Fibroblast of lung (primary cell): ENCODE data around the gene RUNX2. TPM values are rescaled to one million over a fixed set of nuclear protein-coding genes. Genes with fewer than 3 reads are reported as not detected.
A peak's percentile ranks its signal among the peaks of the same experiment; 100 is the strongest.

Source experiments
- DNase-seq, 2 donors: peaks; one replicate each; pipeline versions ENCODE4 v3.0.0 to v3.0.0-alpha.2; 2010; ENCODE audit warnings: low read depth in 2 of 2
- H2AFZ ChIP-seq: 2 replicates; pipeline ENCODE4 v1.5.1; 2012; ENCODE audit warnings: low read length, control low read depth, inconsistent platforms
- H3K27ac ChIP-seq: 2 replicates; pipeline ENCODE4 v1.5.1; 2011; ENCODE audit warnings: low read length, control low read depth; ENCODE audit not compliant: insufficient read depth
- H3K27me3 ChIP-seq: 2 replicates; pipeline ENCODE4 v1.5.1; 2011; ENCODE audit warnings: mild to moderate bottlenecking, low read length; ENCODE audit not compliant: control insufficient read depth, insufficient read depth
- H3K36me3 ChIP-seq: 2 replicates; pipeline ENCODE4 v1.5.1; 2011; ENCODE audit warnings: low read length; ENCODE audit not compliant: control insufficient read depth, insufficient read depth
- H3K4me1 ChIP-seq: 2 replicates; pipeline ENCODE4 v1.5.1; 2011; ENCODE audit warnings: low read length; ENCODE audit not compliant: control insufficient read depth, insufficient read depth; ENCODE audit errors: extremely low read depth
- H3K4me2 ChIP-seq: 2 replicates; pipeline ENCODE4 v1.5.1; 2011; ENCODE audit warnings: low read length, control low read depth; ENCODE audit not compliant: insufficient read depth; ENCODE audit errors: extremely low read depth
- H3K4me3 ChIP-seq, 4 experiments: fragments of 200-600 bp in 1 of 4; sonication (generic) in 1 of 4; replicated peaks in 1 of 4; 2 replicates each; pipeline ENCODE4 v1.5.1; 2011 to 2016; ENCODE audit warnings: low read length in 4 of 4, low read depth in 3 of 4, mild to moderate bottlenecking in 3 of 4, control low read depth in 2 of 4, inconsistent platforms in 1 of 4, mixed read lengths in 1 of 4; ENCODE audit not compliant: insufficient read depth in 1 of 4; ENCODE audit errors: control extremely low read depth in 1 of 4
- H3K79me2 ChIP-seq: 2 replicates; pipeline ENCODE4 v1.5.1; 2012; ENCODE audit warnings: mild to moderate bottlenecking, low read length, inconsistent platforms; ENCODE audit not compliant: control insufficient read depth, insufficient read depth
- H3K9ac ChIP-seq: 2 replicates; pipeline ENCODE4 v1.5.1; 2011; ENCODE audit warnings: mild to moderate bottlenecking, low read length, control low read depth; ENCODE audit not compliant: insufficient read depth
- H3K9me3 ChIP-seq: 2 replicates; pipeline ENCODE4 v1.5.1; 2012; ENCODE audit warnings: low read depth, low read length; ENCODE audit not compliant: control insufficient read depth, insufficient read depth
- H4K20me1 ChIP-seq: 2 replicates; pipeline ENCODE4 v1.5.1; 2011; ENCODE audit warnings: low read length; ENCODE audit not compliant: control insufficient read depth, insufficient read depth; ENCODE audit errors: extremely low read depth
- CTCF ChIP-seq, 2 donors: IDR thresholded peaks in 1 of 2; conservative IDR thresholded peaks in 1 of 2; 1 replicate in 1 of 2; 2 replicates in 1 of 2; pipeline ENCODE4 v1.5.1; 2011 to 2012; ENCODE audit warnings: low read length in 2 of 2, control low read depth in 1 of 2, inconsistent platforms in 1 of 2, low read depth in 1 of 2, mild to moderate bottlenecking in 1 of 2
- EZH2 ChIP-seq: IDR thresholded peaks from 2 replicates; pipeline ENCODE4 v1.5.1; 2012; ENCODE audit warnings: low read length, control low read depth, mild to moderate bottlenecking; ENCODE audit errors: missing control alignments
- polyA plus RNA-seq, 2 donors: library from polyadenylated mRNA; depleted of rRNA in 1 of 2; stranded (reverse) in 1 of 2; unstranded in 1 of 2; fragments of >200 nt; gene quantifications; 2 replicates each; pipeline ENCODE4 v1.2.1, GENCODE V29; 2011 to 2012; ENCODE audit warnings: missing spikeins in 1 of 2
- total RNA-seq: library from RNA; depleted of rRNA; stranded (reverse); fragments of >200 nt; gene quantifications from 2 replicates; pipeline ENCODE4 v1.2.1, GENCODE V29; 2014

Gene RUNX2
- total and polyA plus RNA-seq, 2 donors (not counting 1 experiment from before 2014, with no cell fraction given): 2.5 to 4.5 TPM

GRCh38 chr6:45469663-45470062, 141.5 kb downstream of the RUNX2 start:
- H4K20me1 ChIP-seq: no peaks in the 10 kb centered on the region
- H2AFZ ChIP-seq: no peak overlapping the region
- no peak overlapping the region for H3K9ac ChIP-seq
- no peaks in the 10 kb centered on the region for H3K9me3 ChIP-seq
- no peak overlapping the region for H3K4me3 ChIP-seq
- H3K27me3 ChIP-seq: no peaks in the 10 kb centered on the region
- DNase-seq: no peak
- no peak overlapping the region for H3K4me2 ChIP-seq
- TF ChIP-seq CTCF (conservative IDR thresholded peaks at IDR 0.05 in 1 of 2, IDR thresholded peaks at IDR 0.05 in 1 of 2; ENCODE audit: low read depth in 1 of 2, low read length in 2 of 2): no peak
- TF ChIP-seq EZH2: no peak
- H3K36me3 ChIP-seq: no peaks in the 10 kb centered on the region
- H3K4me1 ChIP-seq: peaks cover 5% of the 10 kb centered on the region
- no peak overlapping the region for H3K27ac ChIP-seq
- H3K79me2 ChIP-seq: no peaks in the 10 kb centered on the region

GRCh38 chr6:45470131-45470738, 142.1 kb downstream of the RUNX2 start:
- H3K9ac ChIP-seq: no peak overlapping the region
- H3K4me2 ChIP-seq: no peak overlapping the region
- H3K9me3 ChIP-seq: no peaks in the 10 kb centered on the region
- DNase-seq: no peak
- H3K27ac ChIP-seq: no peak overlapping the region
- peaks cover 5% of the 10 kb centered on the region for H3K4me1 ChIP-seq
- no peaks in the 10 kb centered on the region for H3K27me3 ChIP-seq
- no peak for TF ChIP-seq EZH2
- TF ChIP-seq CTCF (conservative IDR thresholded peaks at IDR 0.05 in 1 of 2, IDR thresholded peaks at IDR 0.05 in 1 of 2; ENCODE audit: low read depth in 1 of 2, low read length in 2 of 2): no peak
- H4K20me1 ChIP-seq: no peaks in the 10 kb centered on the region
- H2AFZ ChIP-seq: no peak overlapping the region
- H3K36me3 ChIP-seq: no peaks in the 10 kb centered on the region
- H3K4me3 ChIP-seq: no peak overlapping the region
- no peaks in the 10 kb centered on the region for H3K79me2 ChIP-seq

GRCh38 chr6:45472382-45472781, 144.3 kb downstream of the RUNX2 start:
- H4K20me1 ChIP-seq: no peaks in the 10 kb centered on the region
- no peaks in the 10 kb centered on the region for H3K79me2 ChIP-seq
- TF ChIP-seq CTCF (conservative IDR thresholded peaks at IDR 0.05 in 1 of 2, IDR thresholded peaks at IDR 0.05 in 1 of 2; ENCODE audit: low read depth in 1 of 2, low read length in 2 of 2) (no peak), EZH2 (no peak)
- no peak overlapping the region for H3K4me3 ChIP-seq
- no peaks in the 10 kb centered on the region for H3K36me3 ChIP-seq
- peak overlapping the region; percentile 2 for H2AFZ ChIP-seq
- H3K4me1 ChIP-seq: peaks cover 5% of the 10 kb centered on the region
- no peaks in the 10 kb centered on the region for H3K27me3 ChIP-seq
- H3K4me2 ChIP-seq: peak overlapping the region; percentile 64
- H3K9ac ChIP-seq: no peak overlapping the region
- peak; percentile 66 to 81 for DNase-seq
- H3K27ac ChIP-seq: peak overlapping the region; percentile 40
- H3K9me3 ChIP-seq: no peaks in the 10 kb centered on the region
